OCI-LY1 (cell line): ENCODE results near the gene GLB1L3.

Experiments used
- H2AFZ ChIP-seq: fragments of 200-600 bp; sonication (generic), shearing (Covaris generic); 2 replicates; pipeline ENCODE4 v1.6.0; 2014; ENCODE audit warnings: antibody characterized with exemption, mild to moderate bottlenecking, low read length
- H3F3A ChIP-seq: fragments of 200-600 bp; sonication (generic), shearing (Covaris generic); 2 replicates; pipeline ENCODE4 v1.6.0; 2014; ENCODE audit warnings: mild to moderate bottlenecking, antibody characterized with exemption, low read length, moderate library complexity; ENCODE audit not compliant: insufficient read depth
- H3K27ac ChIP-seq: fragments of 200-600 bp; sonication (generic); 2 replicates; pipeline ENCODE4 v1.5.1; 2014; ENCODE audit warnings: low read length, mixed run types, mild to moderate bottlenecking, low read depth; ENCODE audit not compliant: poor library complexity, severe bottlenecking
- H3K27me3 ChIP-seq: fragments of 200-600 bp; sonication (generic); 2 replicates; pipeline ENCODE4 v1.6.0; 2014; ENCODE audit warnings: antibody characterized with exemption, mild to moderate bottlenecking, low read length, moderate library complexity; ENCODE audit not compliant: insufficient read depth
- H3K36me3 ChIP-seq: fragments of 200-600 bp; sonication (generic); 2 replicates; pipeline ENCODE4 v1.6.1; 2014; ENCODE audit warnings: mild to moderate bottlenecking, antibody characterized with exemption, low read length, moderate library complexity, mixed read lengths; ENCODE audit not compliant: insufficient read depth
- H3K4me1 ChIP-seq: fragments of 200-600 bp; sonication (generic); 2 replicates; pipeline ENCODE4 v1.5.1; 2014; ENCODE audit warnings: mild to moderate bottlenecking, low read length, moderate library complexity; ENCODE audit not compliant: insufficient read depth, severe bottlenecking
- H3K4me2 ChIP-seq: fragments of 200-600 bp; sonication (generic), shearing (Covaris generic); 2 replicates; pipeline ENCODE4 v1.6.1; 2014; ENCODE audit warnings: low read length
- H3K4me3 ChIP-seq: fragments of 200-600 bp; sonication (generic); 2 replicates; pipeline ENCODE4 v1.5.1; 2014; ENCODE audit warnings: low read length, low read depth, mild to moderate bottlenecking, mixed read lengths; ENCODE audit not compliant: poor library complexity, severe bottlenecking
- H3K79me2 ChIP-seq: fragments of 200-600 bp; shearing (Covaris generic); 2 replicates; pipeline ENCODE4 v1.6.1; 2016; ENCODE audit warnings: mixed run types, low read length, mixed read lengths; ENCODE audit not compliant: insufficient read depth
- H3K9ac ChIP-seq: fragments of 200-600 bp; sonication (generic), shearing (Covaris generic); 2 replicates; pipeline ENCODE4 v1.6.1; 2014; ENCODE audit warnings: mild to moderate bottlenecking, low read length, mixed read lengths
- H3K9me2 ChIP-seq: fragments of 200-600 bp; sonication (generic), shearing (Covaris generic); 2 replicates; pipeline ENCODE4 v1.6.1; 2014; ENCODE audit warnings: low read depth, mild to moderate bottlenecking, low read length, mixed read lengths
- H3K9me3 ChIP-seq: fragments of 200-600 bp; shearing (Covaris generic); 2 replicates; pipeline ENCODE4 v1.6.1; 2014; ENCODE audit warnings: low read length, mixed read lengths
- H4K20me1 ChIP-seq: fragments of 200-600 bp; sonication (generic), shearing (Covaris generic); 2 replicates; pipeline ENCODE4 v1.6.0; 2016; ENCODE audit warnings: mild to moderate bottlenecking, low read length; ENCODE audit not compliant: insufficient read depth
- CTCF ChIP-seq: fragments of 200-600 bp; sonication (generic), shearing (Covaris generic); IDR thresholded peaks from 2 replicates; pipeline ENCODE4 v1.5.1; 2017; ENCODE audit warnings: mild to moderate bottlenecking, antibody characterized with exemption, low read length, moderate library complexity, mixed read lengths
- EZH2 ChIP-seq: fragments of 200-600 bp; sonication (generic), shearing (Covaris generic); IDR thresholded peaks from 2 replicates; pipeline ENCODE4 v1.8.0; 2017; ENCODE audit warnings: borderline replicate concordance, mixed run types, mild to moderate bottlenecking, antibody characterized with exemption, low read length, moderate library complexity, mixed read lengths

Gene GLB1L3

GRCh38 chr11:134328433-134328832 is 52.3 kb downstream of the GLB1L3 start:
- Histone ChIP-seq H4K20me1 (no peaks in the 10 kb centered on the region), H3K36me3 (no peaks in the 10 kb centered on the region), H3K9me2 (no peaks in the 10 kb centered on the region), H3K4me3 (no peak overlapping the region), H3K4me1 (no peaks in the 10 kb centered on the region), H3K27ac (no peak overlapping the region), H3F3A (no peaks in the 10 kb centered on the region), H2AFZ (no peak overlapping the region), H3K27me3 (no peaks in the 10 kb centered on the region), H3K79me2 (no peaks in the 10 kb centered on the region), H3K9ac (no peak overlapping the region), H3K9me3 (no peaks in the 10 kb centered on the region), H3K4me2 (no peak overlapping the region)
- TF ChIP-seq CTCF, result no peak
- no peak for TF ChIP-seq EZH2

- Histone ChIP-seq H3K36me3 (no peaks in the 10 kb centered on the region), H3K79me2 (no peaks in the 10 kb centered on the region), H2AFZ (no peak overlapping the region), H3K27me3 (no peaks in the 10 kb centered on the region), H3K9ac (no peak overlapping the region), H3K9me3 (no peaks in the 10 kb centered on the region), H3K27ac (no peak overlapping the region), H3K4me3 (no peak overlapping the region), H4K20me1 (no peaks in the 10 kb centered on the region), H3K9me2 (no peaks in the 10 kb centered on the region), H3K4me2 (no peak overlapping the region), H3K4me1 (no peaks in the 10 kb centered on the region), H3F3A (no peaks in the 10 kb centered on the region)
- no peak for TF ChIP-seq EZH2
- TF ChIP-seq CTCF, result no peak
These were observed 54.6 kb downstream of the GLB1L3 start for GRCh38 chr11:134330611-134331353.

- Histone ChIP-seq H3K9me2 (no peaks in the 10 kb centered on the region), H3K36me3 (no peaks in the 10 kb centered on the region), H4K20me1 (no peaks in the 10 kb centered on the region), H3F3A (no peaks in the 10 kb centered on the region), H3K27ac (no peak within 1 kb of the TSS), H3K9me3 (no peaks in the 10 kb centered on the region), H3K4me3 (no peak within 1 kb of the TSS), H3K4me1 (no peaks in the 10 kb centered on the region), H3K4me2 (no peak within 1 kb of the TSS), H2AFZ (no peak within 1 kb of the TSS), H3K9ac (no peak within 1 kb of the TSS), H3K27me3 (no peaks in the 10 kb centered on the region), H3K79me2 (no peaks in the 10 kb centered on the region)
- TF ChIP-seq CTCF, result no peak
- TF ChIP-seq EZH2, result no peak
These were observed 55.4 kb downstream of the GLB1L3 start, which contains the start of gene GLB1L2 for GRCh38 chr11:134331354-134332188. Gene GLB1L2, plus strand, starts transcription at chr11:134331988. Its CDS starts 74 bp downstream, at chr11:134332062.
